ENCODE data around the gene ZNFX1.
"Not testable (repeated sequence)": the region's sequence is repeated elsewhere in the genome, so short reads cannot be mapped to it uniquely, and the experiment has no call there.

Gene ZNFX1

GRCh38 chr20:49228676-49229075 is 49.2 kb downstream of the ZNFX1 start:
- no peaks in the 10 kb centered on the region; the same call in 1 of the 2 replicates for H3K79me2 ChIP-seq (ENCODE audit: insufficient read depth, low read depth)
- no peak overlapping the region for H3K4me2 ChIP-seq
- H3K4me1 ChIP-seq (ENCODE audit: low read depth, poor library complexity, severe bottlenecking), result no peaks in the 10 kb centered on the region
- no peak overlapping the region for H3K27ac ChIP-seq
- H2AFZ ChIP-seq (ENCODE audit: low read depth), result no peak overlapping the region
- H3K4me3 ChIP-seq (IDR thresholded peaks at IDR 0.05; ENCODE audit: insufficient read depth, low read depth, low read length), result no peak overlapping the region
- H3K36me3 ChIP-seq (ENCODE audit: insufficient read depth), result peaks cover 37% of the 10 kb centered on the region; the same call in 1 of the 2 replicates
- H3K9ac ChIP-seq, result no peak overlapping the region
- no peak for TF ChIP-seq CTCF (conservative IDR thresholded peaks at IDR 0.05; ENCODE audit: low read depth, low read length)
- no peaks in the 10 kb centered on the region for H3K27me3 ChIP-seq (ENCODE audit: insufficient read depth, low read depth)
- no peaks in the 10 kb centered on the region for H4K20me1 ChIP-seq (ENCODE audit: insufficient read depth)

GRCh38 chr20:49225896-49226295 is 52.0 kb downstream of the ZNFX1 start:
- no peak overlapping the region for H3K4me2 ChIP-seq
- H3K4me3 ChIP-seq (IDR thresholded peaks at IDR 0.05; ENCODE audit: insufficient read depth, low read depth, low read length), result no peak overlapping the region
- peaks cover 37% of the 10 kb centered on the region; the same call in 1 of the 2 replicates for H3K36me3 ChIP-seq (ENCODE audit: insufficient read depth)
- no peak for TF ChIP-seq CTCF (conservative IDR thresholded peaks at IDR 0.05; ENCODE audit: low read depth, low read length)
- H2AFZ ChIP-seq (ENCODE audit: low read depth), result no peak overlapping the region
- peaks cover 10% of the 10 kb centered on the region; the same call in 1 of the 2 replicates for H3K79me2 ChIP-seq (ENCODE audit: insufficient read depth, low read depth)
- no peaks in the 10 kb centered on the region for H3K4me1 ChIP-seq (ENCODE audit: low read depth, poor library complexity, severe bottlenecking)
- no peak overlapping the region for H3K9ac ChIP-seq
- H3K27ac ChIP-seq, result no peak overlapping the region
- no peaks in the 10 kb centered on the region for H3K27me3 ChIP-seq (ENCODE audit: insufficient read depth, low read depth)
- no peaks in the 10 kb centered on the region for H4K20me1 ChIP-seq (ENCODE audit: insufficient read depth)

GRCh38 chr20:49219924-49220831 is 57.7 kb downstream of the ZNFX1 start:
- H4K20me1 ChIP-seq (ENCODE audit: insufficient read depth), result no peaks in the 10 kb centered on the region
- H3K79me2 ChIP-seq (ENCODE audit: insufficient read depth, low read depth), result peaks cover 26% of the 10 kb centered on the region
- no peak for TF ChIP-seq CTCF (conservative IDR thresholded peaks at IDR 0.05; ENCODE audit: low read depth, low read length)
- peak overlapping the region; percentile 58 for H3K4me2 ChIP-seq
- no peak overlapping the region for H3K4me3 ChIP-seq (IDR thresholded peaks at IDR 0.05; ENCODE audit: insufficient read depth, low read depth, low read length)
- H3K4me1 ChIP-seq (ENCODE audit: low read depth, poor library complexity, severe bottlenecking), result peaks cover 23% of the 10 kb centered on the region
- peak overlapping the region; percentile 66; the same call in 1 of the 2 replicates for H3K9ac ChIP-seq
- peak overlapping the region; percentile 49 for H3K27ac ChIP-seq
- no peaks in the 10 kb centered on the region for H3K27me3 ChIP-seq (ENCODE audit: insufficient read depth, low read depth)
- H2AFZ ChIP-seq (ENCODE audit: low read depth), result peak overlapping the region; percentile 79
- H3K36me3 ChIP-seq (ENCODE audit: insufficient read depth), result peaks cover 14% of the 10 kb centered on the region; the same call in 1 of the 2 replicates

- peaks cover 26% of the 10 kb centered on the region for H3K79me2 ChIP-seq (ENCODE audit: insufficient read depth, low read depth)
- peak within 1 kb of the TSS; percentile 71 for H3K4me2 ChIP-seq
- H3K4me1 ChIP-seq (ENCODE audit: low read depth, poor library complexity, severe bottlenecking), result peaks cover 23% of the 10 kb centered on the region
- no peak within 1 kb of the TSS for H3K4me3 ChIP-seq (IDR thresholded peaks at IDR 0.05; ENCODE audit: insufficient read depth, low read depth, low read length)
- H4K20me1 ChIP-seq (ENCODE audit: insufficient read depth), result no peaks in the 10 kb centered on the region
- peaks cover 8% of the 10 kb centered on the region; the same call in 1 of the 2 replicates for H3K36me3 ChIP-seq (ENCODE audit: insufficient read depth)
- peak within 1 kb of the TSS; percentile 79 for H2AFZ ChIP-seq (ENCODE audit: low read depth)
- peak within 1 kb of the TSS; percentile 49 for H3K27ac ChIP-seq
- H3K9ac ChIP-seq, result peak within 1 kb of the TSS; percentile 66; the same call in 1 of the 2 replicates
- H3K27me3 ChIP-seq (ENCODE audit: insufficient read depth, low read depth), result no peaks in the 10 kb centered on the region
- TF ChIP-seq CTCF (conservative IDR thresholded peaks at IDR 0.05; ENCODE audit: low read depth, low read length), result no peak
Observed at GRCh38 chr20:49219091-49219923, 58.5 kb downstream of the ZNFX1 start, which contains the start of gene DDX27. TSS of gene DDX27 (plus strand) at chr20:49219416. CDS start at chr20:49219449, 33 bp downstream.

- H3K36me3 ChIP-seq (ENCODE audit: insufficient read depth); H3K27me3 ChIP-seq (ENCODE audit: insufficient read depth, low read depth); H4K20me1 ChIP-seq (ENCODE audit: insufficient read depth); H3K4me3 ChIP-seq (IDR thresholded peaks at IDR 0.05; ENCODE audit: insufficient read depth, low read depth, low read length): not testable (repeated sequence)
- Histone ChIP-seq H3K4me2 (peak overlapping the region; percentile 71; the same call in 1 of the 2 replicates), H3K4me1 (ENCODE audit: low read depth, poor library complexity, severe bottlenecking) (peaks cover 23% of the 10 kb centered on the region), H2AFZ (ENCODE audit: low read depth) (peak overlapping the region; percentile 79; the same call in 1 of the 2 replicates), H3K9ac (peak overlapping the region; percentile 66; the same call in 1 of the 2 replicates), H3K79me2 (ENCODE audit: insufficient read depth, low read depth) (peaks cover 26% of the 10 kb centered on the region), H3K27ac (peak overlapping the region; percentile 41)
Observed at GRCh38 chr20:49218739-49219090, 59.1 kb downstream of the ZNFX1 start.

All from KMS-11 (cell line).